Thoracic aorta (tissue), 2 donors: ENCODE measurements around the gene RASAL2. TPM values are rescaled to one million over a fixed set of nuclear protein-coding genes. Genes with fewer than 3 reads are reported as not detected.

Experiments
- ATAC-seq: fragments of 150-250 bp; one replicate; pipeline ENCODE4 v1.8.0; 2017; ENCODE audit warnings: low read depth; ENCODE audit not compliant: insufficient number of reproducible peaks, low FRiP score
- DNase-seq: peaks from one replicate; pipeline ENCODE4 v3.0.0-alpha.2; 2020; ENCODE audit warnings: low spot score
- H3K27ac ChIP-seq, 2 donors: fragments of 200-600 bp; sonication (generic); 1 replicate in 1 of 2; 2 replicates in 1 of 2; pipeline ENCODE4 v1.5.1; 2016; ENCODE audit warnings: mild to moderate bottlenecking in 2 of 2, moderate library complexity in 2 of 2
- H3K27me3 ChIP-seq: fragments of 200-600 bp; sonication (generic); replicated peaks from 2 replicates; pipeline ENCODE4 v1.6.0; 2016; ENCODE audit warnings: mild to moderate bottlenecking; ENCODE audit not compliant: insufficient read depth
- H3K36me3 ChIP-seq: fragments of 200-600 bp; sonication (generic); one replicate; pipeline ENCODE4 v1.5.1; 2016
- H3K4me1 ChIP-seq, 2 donors: fragments of 200-600 bp; sonication (generic); 1 replicate in 1 of 2; 2 replicates in 1 of 2; pipeline versions ENCODE4 v1.5.1 to v1.6.0; 2016; ENCODE audit warnings: low read depth in 2 of 2, mild to moderate bottlenecking in 1 of 2; ENCODE audit not compliant: control insufficient read depth in 1 of 2
- H3K4me3 ChIP-seq: fragments of 200-600 bp; sonication (generic); 2 replicates; pipeline ENCODE4 v1.5.1; 2016; ENCODE audit warnings: mild to moderate bottlenecking
- H3K9me3 ChIP-seq: fragments of 200-600 bp; sonication (generic); 2 replicates; pipeline ENCODE4 v1.5.1; 2016
- total RNA-seq, 2 donors: library from RNA; depleted of rRNA; stranded (reverse); fragments of >200 nt; gene quantifications; one replicate each; pipeline versions ENCODE4 v1.1.0 to v1.2.3, GENCODE V29; 2016
- TF ChIP-seq, protein P1 (sequence below): fragments of 200-600 bp; sonication (generic); IDR thresholded peaks from one replicate; pipeline ENCODE4 v1.5.1; 2019; ENCODE audit warnings: antibody characterized with exemption

The RASAL2 gene
- total RNA-seq, 2 donors from 2014 or later, result 38.0 to 45.1 TPM

DNA sequence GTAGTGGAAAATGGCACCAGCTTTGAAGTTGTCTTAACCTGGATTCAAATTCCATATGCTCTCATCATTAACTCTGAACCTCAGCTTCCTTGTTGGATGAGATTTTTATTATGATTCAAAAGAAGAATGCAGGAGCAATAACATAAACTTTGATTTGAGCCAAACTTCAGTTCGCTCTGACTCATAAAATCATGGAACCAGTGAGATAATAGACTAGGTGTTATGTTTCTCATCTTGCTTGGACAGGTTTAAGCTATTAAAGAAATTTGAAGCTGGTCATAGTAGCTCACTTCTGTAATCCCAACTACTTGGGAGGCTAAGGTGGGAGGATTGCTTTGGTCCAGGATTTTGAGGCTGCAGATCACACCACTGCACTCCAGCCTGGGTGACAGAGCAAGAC lies 230.1 kb downstream of the RASAL2 start:
- ATAC-seq (no peak), DNase-seq (no peak)
- Histone ChIP-seq H3K36me3 (no peaks in the 10 kb centered on the region), H3K9me3 (no peaks in the 10 kb centered on the region), H3K27me3 (no peaks in the 10 kb centered on the region), H3K27ac (no peak overlapping the region), H3K4me1 (no peaks in the 10 kb centered on the region), H3K4me3 (no peak overlapping the region)
- TF ChIP-seq, protein P1, sequence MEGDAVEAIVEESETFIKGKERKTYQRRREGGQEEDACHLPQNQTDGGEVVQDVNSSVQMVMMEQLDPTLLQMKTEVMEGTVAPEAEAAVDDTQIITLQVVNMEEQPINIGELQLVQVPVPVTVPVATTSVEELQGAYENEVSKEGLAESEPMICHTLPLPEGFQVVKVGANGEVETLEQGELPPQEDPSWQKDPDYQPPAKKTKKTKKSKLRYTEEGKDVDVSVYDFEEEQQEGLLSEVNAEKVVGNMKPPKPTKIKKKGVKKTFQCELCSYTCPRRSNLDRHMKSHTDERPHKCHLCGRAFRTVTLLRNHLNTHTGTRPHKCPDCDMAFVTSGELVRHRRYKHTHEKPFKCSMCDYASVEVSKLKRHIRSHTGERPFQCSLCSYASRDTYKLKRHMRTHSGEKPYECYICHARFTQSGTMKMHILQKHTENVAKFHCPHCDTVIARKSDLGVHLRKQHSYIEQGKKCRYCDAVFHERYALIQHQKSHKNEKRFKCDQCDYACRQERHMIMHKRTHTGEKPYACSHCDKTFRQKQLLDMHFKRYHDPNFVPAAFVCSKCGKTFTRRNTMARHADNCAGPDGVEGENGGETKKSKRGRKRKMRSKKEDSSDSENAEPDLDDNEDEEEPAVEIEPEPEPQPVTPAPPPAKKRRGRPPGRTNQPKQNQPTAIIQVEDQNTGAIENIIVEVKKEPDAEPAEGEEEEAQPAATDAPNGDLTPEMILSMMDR, result no peak

DNA sequence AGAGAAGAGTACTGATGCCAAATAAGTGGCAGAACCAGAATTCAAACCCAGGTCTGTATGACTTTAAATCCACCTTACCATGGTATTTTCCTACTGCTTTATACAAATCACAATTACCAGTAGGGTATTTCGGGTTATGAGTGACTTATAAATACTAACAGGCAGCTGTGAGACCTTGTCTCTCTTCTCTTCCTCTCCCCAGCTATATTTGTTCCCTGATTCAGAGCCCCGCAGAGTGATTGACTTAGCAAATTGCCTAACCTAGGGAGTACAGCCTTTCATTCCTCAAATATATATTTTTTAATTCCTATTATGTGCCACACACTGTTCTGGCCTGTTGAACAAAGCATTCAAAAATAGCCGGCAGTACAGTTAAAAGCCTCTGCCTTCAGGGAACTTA lies 234.8 kb downstream of the RASAL2 start:
- TF ChIP-seq, protein P1, result no peak
- no peak overlapping the region for H3K27ac ChIP-seq
- no peaks in the 10 kb centered on the region for H3K9me3 ChIP-seq
- no peak for ATAC-seq
- H3K36me3 ChIP-seq, result no peaks in the 10 kb centered on the region
- no peak overlapping the region for H3K4me3 ChIP-seq
- no peaks in the 10 kb centered on the region for H3K4me1 ChIP-seq
- H3K27me3 ChIP-seq, result no peaks in the 10 kb centered on the region
- no peak for DNase-seq

DNA sequence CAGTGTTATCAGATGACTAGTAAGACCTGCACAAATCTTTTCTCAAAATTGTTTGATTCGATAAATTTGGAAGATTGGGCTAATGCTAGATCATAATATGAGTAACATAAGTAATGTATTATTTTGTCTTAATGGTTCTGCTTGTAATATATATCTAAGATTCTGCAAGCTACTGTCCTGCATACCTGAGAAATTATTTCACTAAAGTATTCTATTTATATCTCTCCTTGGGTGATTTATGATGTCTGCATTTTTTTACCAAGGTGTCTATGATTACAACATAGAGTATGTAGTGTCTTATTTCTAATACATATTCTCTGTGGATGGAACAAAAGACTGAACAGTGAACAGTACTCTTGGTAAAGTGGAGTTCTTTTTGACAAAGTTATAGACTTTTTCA lies 236.2 kb downstream of the RASAL2 start:
- Histone ChIP-seq H3K9me3 (no peaks in the 10 kb centered on the region), H3K27ac (no peak overlapping the region), H3K27me3 (no peaks in the 10 kb centered on the region), H3K4me1 (no peaks in the 10 kb centered on the region), H3K4me3 (no peak overlapping the region), H3K36me3 (no peaks in the 10 kb centered on the region)
- TF ChIP-seq, protein P1, result no peak
- ATAC-seq (no peak), DNase-seq (no peak)

DNA sequence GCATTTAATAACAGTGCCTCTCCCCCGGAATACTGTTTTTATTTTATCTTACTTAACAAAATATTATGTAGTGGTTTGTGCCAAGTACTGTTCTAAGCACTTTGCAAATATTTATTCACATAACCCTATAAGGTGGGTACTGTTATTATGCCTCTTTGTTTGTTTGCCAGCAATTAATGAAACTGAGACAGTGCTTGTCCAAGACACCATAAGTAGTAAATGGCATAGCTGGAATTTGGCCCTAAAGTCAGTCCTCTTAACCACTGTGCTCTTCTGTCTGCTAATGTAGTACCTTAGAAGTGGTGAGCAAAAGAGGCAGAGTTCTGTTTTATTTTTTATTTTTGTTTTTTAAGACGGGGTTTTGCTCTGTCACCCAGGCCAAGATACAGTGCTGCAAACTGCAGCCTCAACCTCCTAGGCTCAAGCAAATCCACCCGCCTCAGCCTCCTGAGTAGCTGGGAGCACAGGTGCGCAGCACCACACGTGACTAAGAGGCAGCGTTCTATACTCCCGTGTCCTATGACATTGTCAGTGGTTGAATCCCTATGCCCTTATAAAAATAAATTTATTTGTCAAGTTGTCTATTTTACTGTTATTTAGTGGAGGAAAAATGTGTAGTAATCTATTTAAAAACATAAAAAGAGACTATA lies 237.1 kb downstream of the RASAL2 start:
- H3K4me3 ChIP-seq, result no peak overlapping the region
- DNase-seq (no peak), ATAC-seq (no peak)
- H3K36me3 ChIP-seq, result no peaks in the 10 kb centered on the region
- H3K4me1 ChIP-seq, result no peaks in the 10 kb centered on the region
- H3K9me3 ChIP-seq, result no peaks in the 10 kb centered on the region
- TF ChIP-seq, protein P1, result no peak
- no peak overlapping the region for H3K27ac ChIP-seq
- H3K27me3 ChIP-seq, result no peaks in the 10 kb centered on the region

DNA sequence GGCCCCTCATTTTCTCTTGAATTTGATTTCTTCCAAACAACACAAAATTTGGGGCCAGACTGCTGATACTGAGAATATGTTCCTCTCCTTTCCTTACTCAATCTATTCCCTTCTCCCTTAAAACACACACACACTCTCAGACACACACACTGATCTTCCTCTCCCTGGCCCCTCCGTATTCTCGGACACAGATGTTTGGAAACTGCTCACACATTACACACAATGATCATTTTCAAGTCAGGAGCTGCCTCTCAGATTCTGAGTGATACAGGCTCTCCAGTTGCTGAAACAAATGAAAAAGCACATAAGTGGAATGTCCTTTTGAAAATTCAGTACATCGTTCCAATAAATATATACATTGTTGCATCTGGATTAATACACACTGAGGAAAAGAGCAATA lies 241.5 kb downstream of the RASAL2 start:
- Histone ChIP-seq H3K9me3 (no peaks in the 10 kb centered on the region), H3K27me3 (no peaks in the 10 kb centered on the region), H3K36me3 (no peaks in the 10 kb centered on the region), H3K4me3 (no peak overlapping the region), H3K27ac (no peak overlapping the region), H3K4me1 (peaks cover 3 to 6% of the 10 kb centered on the region in 2 donors)
- no peak for ATAC-seq
- TF ChIP-seq, protein P1, result no peak
- DNase-seq, result no peak
